BJ (cell line): ENCODE measurements around the gene ESF1. TPM values are rescaled to one million over a fixed set of nuclear protein-coding genes. Genes with fewer than 3 reads are reported as not detected.

ENCODE experiments used
- CTCF ChIA-PET: fragments of 350-600 bp; formaldehyde crosslinking; extraction: SDS; loops from one replicate; lab custom pipeline; 2021; ENCODE audit warnings: antibody characterized with exemption, inconsistent platforms; lab: Yijun Ruan, JAX
- POLR2A ChIA-PET: fragments of 300-600 bp; sonication (Branson Sonifier 250); formaldehyde crosslinking; extraction: SDS; loops from one replicate; lab custom pipeline; 2021; ENCODE audit warnings: antibody characterized with exemption; lab: Charles Lee
- DNase-seq: peaks from one replicate; pipeline ENCODE4 v3.0.0-alpha.2; 2011; ENCODE audit warnings: low read depth
- H3K27me3 ChIP-seq: 2 replicates; pipeline ENCODE4 v1.6.0; 2011; ENCODE audit warnings: low read length; ENCODE audit not compliant: control insufficient read depth, insufficient read depth
- H3K36me3 ChIP-seq: 2 replicates; pipeline ENCODE4 v1.5.1; 2011; ENCODE audit warnings: low read length; ENCODE audit not compliant: control insufficient read depth, insufficient read depth
- H3K4me3 ChIP-seq: 2 replicates; pipeline ENCODE4 v1.5.1; 2011; ENCODE audit warnings: low read depth, mild to moderate bottlenecking, control low read depth, low read length
- polyA plus RNA-seq: library from polyadenylated mRNA; depleted of rRNA; stranded (reverse); fragments of >200 nt; gene quantifications from 2 replicates; pipeline ENCODE4 v1.2.3, GENCODE V29; 2011
- TF ChIP-seq, protein P1 (sequence below): IDR thresholded peaks from 2 replicates; pipeline ENCODE4 v1.5.1; 2011; ENCODE audit warnings: low read depth, mild to moderate bottlenecking, control low read depth, inconsistent platforms, low read length, moderate library complexity; ENCODE audit not compliant: insufficient read depth

The ESF1 gene
- polyA plus RNA-seq, 1 experiment, result 0.76 TPM

DNA sequence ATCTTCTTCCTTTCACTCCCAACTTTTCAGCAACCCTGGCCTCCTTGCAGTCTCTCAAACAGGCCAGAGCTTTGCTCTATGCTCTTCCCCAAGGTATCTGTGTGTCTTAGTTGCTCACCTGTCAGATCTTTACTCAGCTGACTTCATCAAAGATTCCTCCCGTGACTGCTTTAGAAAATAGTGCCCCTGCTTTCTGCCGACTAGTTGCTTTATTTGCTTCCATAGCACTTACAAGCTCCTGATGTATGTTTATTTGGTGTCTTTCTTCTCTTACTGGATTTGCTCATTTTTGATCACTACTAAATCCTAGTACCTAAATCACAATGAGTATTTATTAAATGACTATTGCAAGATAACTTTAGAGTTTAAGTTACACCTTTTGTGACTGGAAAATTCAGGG is 6.0 kb upstream of the ESF1 start:
- POLR2A ChIA-PET, result no interaction called here
- H3K4me3 ChIP-seq, result no peak overlapping the region
- peaks cover 12% of the 10 kb centered on the region for H3K36me3 ChIP-seq
- TF ChIP-seq, protein P1, sequence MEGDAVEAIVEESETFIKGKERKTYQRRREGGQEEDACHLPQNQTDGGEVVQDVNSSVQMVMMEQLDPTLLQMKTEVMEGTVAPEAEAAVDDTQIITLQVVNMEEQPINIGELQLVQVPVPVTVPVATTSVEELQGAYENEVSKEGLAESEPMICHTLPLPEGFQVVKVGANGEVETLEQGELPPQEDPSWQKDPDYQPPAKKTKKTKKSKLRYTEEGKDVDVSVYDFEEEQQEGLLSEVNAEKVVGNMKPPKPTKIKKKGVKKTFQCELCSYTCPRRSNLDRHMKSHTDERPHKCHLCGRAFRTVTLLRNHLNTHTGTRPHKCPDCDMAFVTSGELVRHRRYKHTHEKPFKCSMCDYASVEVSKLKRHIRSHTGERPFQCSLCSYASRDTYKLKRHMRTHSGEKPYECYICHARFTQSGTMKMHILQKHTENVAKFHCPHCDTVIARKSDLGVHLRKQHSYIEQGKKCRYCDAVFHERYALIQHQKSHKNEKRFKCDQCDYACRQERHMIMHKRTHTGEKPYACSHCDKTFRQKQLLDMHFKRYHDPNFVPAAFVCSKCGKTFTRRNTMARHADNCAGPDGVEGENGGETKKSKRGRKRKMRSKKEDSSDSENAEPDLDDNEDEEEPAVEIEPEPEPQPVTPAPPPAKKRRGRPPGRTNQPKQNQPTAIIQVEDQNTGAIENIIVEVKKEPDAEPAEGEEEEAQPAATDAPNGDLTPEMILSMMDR, result no peak
- H3K27me3 ChIP-seq, result no peaks in the 10 kb centered on the region
- CTCF ChIA-PET, result interaction anchor here (1.4 kb wide), 1 partner anchor 13 kb away, joined by 4 read pairs; no protein-coding TSS in a partner anchor
- no peak for DNase-seq

DNA sequence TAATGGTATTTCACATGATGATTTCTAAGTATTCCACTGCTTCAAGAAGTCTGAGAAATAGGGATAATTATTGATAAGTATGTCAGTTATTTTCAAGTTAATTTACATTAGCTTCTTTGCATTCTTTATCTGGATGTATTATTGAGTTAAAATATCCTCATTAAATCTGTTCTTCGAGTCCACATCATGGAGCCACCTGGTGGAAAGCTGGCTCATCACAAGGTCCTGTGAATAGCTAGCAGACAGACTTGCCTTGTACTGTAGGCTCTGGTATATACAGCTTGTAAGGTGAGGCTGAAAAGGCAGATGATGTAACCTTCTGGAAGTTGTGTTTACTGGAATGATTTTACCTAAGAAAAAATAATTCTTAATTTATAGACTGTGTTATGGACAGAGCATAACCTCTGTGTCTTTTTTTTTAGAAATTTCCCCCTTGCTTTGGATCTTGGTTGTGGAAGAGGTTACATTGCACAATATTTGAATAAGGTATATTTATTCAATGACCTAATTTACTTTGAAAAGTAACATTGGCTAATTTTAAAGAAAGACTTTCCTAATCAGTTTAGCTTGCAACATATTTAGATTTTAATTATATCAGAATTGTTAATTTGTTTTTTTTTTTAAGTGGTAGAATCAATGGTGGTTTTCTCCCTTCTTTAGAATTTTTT is 3.6 kb upstream of the ESF1 start:
- ChIA-PET POLR2A (interaction anchor here (0.5 kb wide), 1 partner anchor 30 kb away, joined by 4 read pairs; no protein-coding TSS in a partner anchor), CTCF (interaction anchor here (0.6 to 2.3 kb wide), 12 partner anchors 8 to 779 kb away, joined by 3 to 10 read pairs (median 4); no protein-coding TSS in a partner anchor)
- DNase-seq, result no peak
- H3K36me3 ChIP-seq, result peaks cover 8% of the 10 kb centered on the region
- H3K27me3 ChIP-seq, result no peaks in the 10 kb centered on the region
- no peak overlapping the region for H3K4me3 ChIP-seq
- TF ChIP-seq, protein P1, result peak; percentile 73

- CTCF ChIA-PET, result interaction anchor here (1.0 to 2.6 kb wide), 3 partner anchors 10 to 485 kb away, joined by 3 to 12 read pairs (median 3); no protein-coding TSS in a partner anchor
- no peaks in the 10 kb centered on the region for H3K27me3 ChIP-seq
- TF ChIP-seq, protein P1, result no peak
- DNase-seq, result no peak
- POLR2A ChIA-PET, result no interaction called here
- H3K4me3 ChIP-seq, result peak overlapping the region; percentile 85
- H3K36me3 ChIP-seq, result peaks cover 10% of the 10 kb centered on the region
Measured at GRCh38 chr20:13786143-13786828, 1.6 kb upstream of the ESF1 start.

DNA sequence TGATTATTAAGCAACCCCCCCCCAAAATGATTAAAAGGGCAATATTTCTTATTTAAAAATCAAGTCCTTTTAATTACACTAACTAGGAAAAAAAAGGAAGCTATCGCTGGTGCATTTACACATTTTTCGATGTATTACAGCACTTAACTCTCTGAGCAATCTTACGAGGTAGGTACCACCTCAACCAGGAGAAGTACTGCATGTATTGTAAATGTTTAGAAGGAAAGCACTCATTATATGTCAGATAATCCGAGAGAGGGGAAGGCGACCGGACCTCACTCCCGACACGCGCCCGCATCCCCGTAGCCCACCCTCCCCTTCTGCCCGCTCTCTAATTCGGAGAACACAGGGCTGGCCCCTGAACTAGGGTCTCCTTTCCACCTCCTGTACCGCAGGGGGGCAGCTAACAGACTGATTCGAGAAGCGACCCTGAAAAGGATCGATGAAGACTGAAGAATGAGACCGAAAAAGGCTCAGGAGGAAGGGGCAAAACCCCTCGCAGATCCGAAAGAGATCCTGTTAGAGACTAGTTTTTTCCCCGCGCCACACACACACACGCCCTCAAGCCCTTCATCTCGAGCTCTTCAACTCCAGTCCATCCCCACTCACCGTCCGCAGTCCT is 337 bp downstream of the ESF1 start:
- peak overlapping the region; percentile 85 for H3K4me3 ChIP-seq
- TF ChIP-seq, protein P1, result no peak
- POLR2A ChIA-PET, result no interaction called here
- H3K36me3 ChIP-seq, result peaks cover 7% of the 10 kb centered on the region
- CTCF ChIA-PET, result interaction anchor here (0.9 to 2.6 kb wide), 3 partner anchors 9 to 36 kb away, joined by 4 to 12 read pairs (median 5); no protein-coding TSS in a partner anchor
- H3K27me3 ChIP-seq, result no peaks in the 10 kb centered on the region
- no peak for DNase-seq

GRCh38 chr20:13783528-13783927 is 1.2 kb downstream of the ESF1 start:
- DNase-seq, result no peak
- CTCF ChIA-PET, result interaction anchor here (2.6 kb wide), 1 partner anchor 12 kb away, joined by 12 read pairs; no protein-coding TSS in a partner anchor
- no peaks in the 10 kb centered on the region for H3K27me3 ChIP-seq
- peak overlapping the region; percentile 85; the same call in 1 of the 2 replicates for H3K4me3 ChIP-seq
- TF ChIP-seq, protein P1, result no peak
- POLR2A ChIA-PET, result no interaction called here
- peaks cover 6% of the 10 kb centered on the region for H3K36me3 ChIP-seq
